ENCODE measurements around the gene GRAMD2B.
"Not testable (repeated sequence)": the region's sequence is repeated elsewhere in the genome, so short reads cannot be mapped to it uniquely, and the experiment has no call there.

Gene GRAMD2B

DNA sequence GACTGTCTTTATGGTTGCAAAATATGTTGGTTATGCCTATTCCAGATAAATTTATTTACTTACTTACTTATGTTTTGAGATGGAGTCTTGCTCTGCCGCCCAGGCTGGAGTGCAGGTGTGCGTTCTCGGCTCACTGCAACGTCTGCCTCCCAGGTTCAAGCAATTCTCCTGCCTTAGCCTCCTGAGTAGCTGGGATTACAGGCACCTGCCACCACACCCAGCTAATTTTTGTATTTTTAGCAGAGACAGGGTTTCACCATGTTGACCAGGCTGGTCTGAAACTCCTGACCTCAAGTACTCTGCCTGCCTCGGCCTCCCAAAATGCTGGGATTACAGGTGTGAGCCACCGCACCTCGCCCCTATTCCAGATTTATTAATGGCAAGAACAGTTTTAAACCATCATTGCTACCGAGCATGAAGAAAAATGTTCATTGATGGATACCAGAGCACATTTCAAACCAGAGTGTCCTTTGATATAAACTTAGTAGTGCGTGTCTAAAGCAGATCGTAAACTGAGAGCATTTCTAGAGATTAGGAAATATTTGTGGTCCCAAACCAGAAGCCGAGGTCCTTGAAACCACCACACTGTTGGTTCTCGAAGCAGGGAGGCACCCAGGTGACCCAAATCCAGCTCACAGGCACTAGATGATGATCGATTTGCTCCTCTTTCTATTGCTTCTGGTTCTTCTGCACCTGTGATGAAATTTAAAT, 85.2 kb downstream of the GRAMD2B start:
- in situ Hi-C loops (cut with MboI; ENCODE audit: low sequenced_read_pairs) = no loop called here

DNA sequence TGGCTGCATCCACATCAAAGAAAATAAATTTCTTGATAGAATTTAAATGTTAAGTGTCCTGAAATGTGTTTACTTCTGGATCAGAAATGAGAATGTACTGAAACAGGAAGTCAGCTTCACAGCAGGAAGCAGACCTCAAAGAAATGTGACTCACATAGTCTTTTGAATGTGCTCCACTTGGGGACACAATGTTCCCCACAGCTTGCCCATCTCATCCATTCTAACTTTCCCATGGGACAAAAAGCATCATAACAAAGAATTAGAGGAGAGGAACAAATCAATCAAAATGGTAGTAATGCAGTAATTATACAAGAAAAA, 85.7 kb downstream of the GRAMD2B start:
- in situ Hi-C loops (cut with MboI; ENCODE audit: low sequenced_read_pairs) = no loop called here

DNA sequence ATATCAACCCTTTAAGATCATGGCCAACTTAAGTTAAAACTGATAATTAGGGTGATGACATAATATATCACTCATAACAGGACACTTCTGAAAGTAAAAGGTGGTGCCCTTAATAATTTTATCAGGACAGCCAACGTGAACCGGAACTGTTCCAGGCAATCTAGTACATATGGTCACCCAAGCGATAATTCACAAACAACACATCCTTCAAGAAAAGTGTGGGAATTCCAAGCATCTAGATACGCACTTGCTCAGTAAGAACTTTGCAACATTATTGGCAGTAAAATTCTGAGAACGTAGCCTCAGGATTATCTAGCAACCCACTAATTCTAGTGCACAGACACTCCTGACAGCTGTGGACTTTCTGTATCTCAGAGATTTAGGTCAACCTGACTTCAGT, 86.1 kb downstream of the GRAMD2B start:
- in situ Hi-C loops (cut with MboI; ENCODE audit: low sequenced_read_pairs) = no loop called here

DNA sequence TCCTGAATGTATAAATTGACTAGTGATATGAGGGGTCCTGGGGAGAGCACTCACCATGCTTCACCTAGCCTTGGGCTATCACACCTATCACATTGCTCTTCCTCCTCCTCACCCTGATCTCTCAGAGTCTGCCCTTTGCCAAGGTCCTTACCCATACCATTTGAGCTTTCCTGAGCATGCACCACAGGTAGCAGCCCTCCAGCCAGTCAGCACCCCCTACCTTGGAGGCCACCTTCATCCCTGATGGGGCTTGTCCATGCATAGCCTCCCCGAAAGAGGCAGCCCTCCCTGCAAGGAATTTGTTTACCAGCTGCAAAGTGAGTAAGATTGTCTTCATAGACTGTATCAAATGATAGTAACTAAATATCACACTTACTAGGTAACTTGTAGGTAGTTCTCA, 88.8 kb downstream of the GRAMD2B start:
- in situ Hi-C loops (cut with MboI; ENCODE audit: low sequenced_read_pairs) = no loop called here

DNA sequence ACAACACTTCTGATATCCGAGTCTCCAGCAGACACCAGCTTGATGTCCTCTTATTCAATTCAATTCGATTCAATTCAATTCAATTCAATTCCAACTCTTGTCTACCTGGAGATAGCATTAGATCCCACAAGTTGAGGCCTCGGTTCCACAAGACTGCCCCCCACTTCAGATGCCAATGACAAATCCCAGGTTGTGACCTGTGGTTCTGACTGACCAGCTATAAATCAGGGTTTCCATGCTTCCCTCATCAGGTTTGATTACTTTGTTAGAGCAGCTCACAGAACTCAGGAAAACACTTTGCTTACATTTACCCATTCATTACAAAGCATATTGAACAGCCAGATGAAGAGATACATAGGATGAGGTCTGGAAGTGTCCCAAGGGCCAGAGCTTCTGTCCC, 89.2 kb downstream of the GRAMD2B start:
- in situ Hi-C loops (cut with MboI; ENCODE audit: low sequenced_read_pairs) = no loop called here

DNA sequence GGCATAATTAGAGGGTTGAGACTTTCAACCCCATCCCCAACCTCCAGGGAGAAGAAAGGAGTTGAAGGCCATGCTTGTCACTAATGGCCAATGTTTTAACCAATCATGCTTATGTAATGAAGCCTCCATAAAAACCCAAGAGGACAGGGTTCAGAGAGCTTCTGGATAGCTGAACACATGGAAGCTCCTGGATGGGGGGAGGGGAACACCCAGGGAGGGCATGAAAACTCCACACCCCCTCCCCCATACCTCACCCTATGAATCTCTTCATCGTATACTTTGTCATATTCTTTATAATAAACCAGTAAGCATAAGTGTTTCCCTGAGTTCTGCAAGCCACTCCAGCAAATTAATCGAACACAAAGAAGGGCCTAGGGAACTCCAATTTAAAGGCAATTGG, 90.1 kb downstream of the GRAMD2B start:
- in situ Hi-C loops (cut with MboI; ENCODE audit: low sequenced_read_pairs) = no loop called here

DNA sequence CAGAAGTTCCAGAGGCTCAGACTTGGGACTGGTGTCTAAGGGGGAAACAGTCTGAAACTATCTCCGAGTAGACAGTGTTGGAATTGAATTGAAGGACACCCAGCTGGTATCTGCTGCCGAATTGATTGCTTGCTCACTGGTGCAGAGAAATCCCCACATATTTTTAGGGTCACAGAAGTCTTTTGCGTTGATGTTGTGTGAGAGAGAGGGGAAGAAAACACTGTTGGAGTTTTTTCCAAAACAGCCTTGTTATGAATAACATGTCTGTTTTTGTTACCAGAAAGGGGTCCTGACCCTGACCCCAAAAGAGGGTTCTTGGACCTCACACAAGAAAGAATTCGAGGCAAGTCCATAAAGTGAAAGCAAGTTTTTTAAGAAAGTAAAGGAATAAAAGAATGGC, 90.5 kb downstream of the GRAMD2B start:
- in situ Hi-C loops (cut with MboI; ENCODE audit: low sequenced_read_pairs) = no loop called here

DNA sequence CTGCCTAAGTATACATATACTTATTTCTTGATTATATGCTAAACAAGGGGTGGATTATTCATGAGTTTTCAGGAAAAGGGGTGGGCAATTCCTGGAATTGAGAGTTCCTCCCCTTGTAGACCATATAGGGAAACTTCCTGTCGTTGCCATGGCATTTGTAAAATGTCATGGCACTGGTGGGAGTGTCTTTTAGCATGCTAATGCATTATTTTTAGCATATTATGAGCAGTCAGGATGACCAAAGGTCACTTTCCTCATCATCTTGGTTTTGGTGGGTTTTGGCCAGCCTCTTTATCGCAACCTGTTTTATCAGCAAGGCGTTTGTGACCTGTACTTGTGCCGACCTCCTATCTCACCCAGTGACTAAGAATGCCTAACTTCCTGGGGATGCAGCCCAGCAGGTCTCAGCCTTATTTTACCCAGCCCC, 90.9 kb downstream of the GRAMD2B start:
- in situ Hi-C loops (cut with MboI; ENCODE audit: low sequenced_read_pairs) = no loop called here

DNA sequence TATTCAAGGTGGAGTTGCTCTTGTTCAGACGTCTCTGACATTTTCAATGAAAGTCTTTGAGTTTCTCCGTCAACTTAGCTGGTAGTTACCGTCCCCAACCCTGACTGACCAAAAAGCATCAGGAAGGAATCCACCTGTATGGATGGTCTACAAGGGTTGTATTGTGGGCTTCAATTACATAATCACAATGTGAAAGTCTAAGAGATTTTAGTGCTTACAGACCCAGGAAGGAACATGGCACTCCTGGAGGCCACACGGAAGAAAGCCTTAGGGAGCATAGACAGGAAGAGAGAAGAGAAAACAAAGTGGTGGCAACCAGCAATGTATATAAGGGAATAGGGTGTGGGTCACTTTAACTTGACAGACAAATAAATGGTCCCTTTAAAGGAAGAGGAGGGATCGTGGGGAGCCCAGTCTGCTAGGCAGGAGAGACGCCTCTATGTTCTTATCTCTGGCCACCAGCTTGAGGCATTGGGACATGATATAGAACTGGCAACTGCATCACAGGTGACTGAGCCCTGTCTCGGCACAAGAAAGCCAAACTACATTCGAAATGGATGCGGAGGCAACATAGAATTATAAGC, 91.4 kb downstream of the GRAMD2B start:
- in situ Hi-C loops (cut with MboI; ENCODE audit: low sequenced_read_pairs) = no loop called here

DNA sequence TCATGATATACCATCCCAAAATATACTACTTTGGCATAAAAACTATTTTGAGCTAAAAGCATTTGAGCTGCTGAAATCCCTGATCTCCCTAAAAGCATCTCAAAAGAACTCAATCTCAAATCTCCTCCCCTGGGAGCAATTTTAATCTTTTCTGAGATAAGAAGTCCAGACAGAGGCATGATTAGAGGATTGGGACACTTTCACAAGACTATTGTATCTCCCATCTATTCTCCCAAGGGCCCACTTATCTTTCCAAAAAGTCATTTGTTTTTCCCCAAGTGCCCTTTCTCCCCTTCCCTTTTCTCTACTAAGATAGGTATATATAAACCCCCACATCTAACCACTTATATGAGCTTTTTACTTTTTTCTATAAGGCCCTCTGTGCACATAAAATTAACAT, 92.1 kb downstream of the GRAMD2B start:
- in situ Hi-C loops (cut with MboI; ENCODE audit: low sequenced_read_pairs) = no loop called here

DNA sequence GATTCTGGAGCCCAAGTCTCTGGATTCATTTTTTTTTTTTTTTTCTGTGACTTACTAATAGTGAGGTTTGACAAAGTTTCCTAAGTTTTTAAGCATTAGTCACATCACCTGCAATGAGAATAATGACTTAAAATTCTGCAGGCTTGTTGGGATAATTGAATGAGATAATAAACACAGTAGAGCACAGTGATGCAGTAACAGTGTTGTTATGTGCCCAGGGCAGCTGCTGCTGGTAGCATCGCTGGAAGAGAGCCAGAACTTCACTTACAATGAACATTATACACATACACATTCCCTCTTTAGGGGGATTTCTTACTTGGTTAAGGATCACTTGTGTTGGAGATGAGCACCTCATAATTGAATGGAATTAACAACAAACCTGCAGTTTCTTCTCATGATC, 92.9 kb downstream of the GRAMD2B start:
- in situ Hi-C loops (cut with MboI; ENCODE audit: low sequenced_read_pairs) = no loop called here

DNA sequence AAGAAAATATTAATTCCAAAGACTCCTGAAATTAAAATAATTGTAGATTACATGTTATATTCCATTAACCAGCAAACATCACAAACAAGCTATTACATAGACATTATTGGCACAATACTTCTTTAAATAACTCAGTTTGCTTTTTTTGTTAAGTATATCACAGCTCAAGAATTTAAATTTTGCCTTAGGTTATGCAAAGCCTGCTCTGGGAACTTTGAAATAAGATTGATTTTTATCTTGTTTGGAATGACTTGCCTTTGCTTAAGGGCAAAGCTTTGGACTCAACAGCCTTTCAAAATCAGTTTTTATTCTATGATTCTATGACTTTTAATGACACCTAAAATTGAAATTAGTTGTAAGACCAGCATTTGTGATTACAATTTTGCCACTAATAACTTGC, 93.6 kb downstream of the GRAMD2B start:
- in situ Hi-C loops (cut with MboI; ENCODE audit: low sequenced_read_pairs) = no loop called here

DNA sequence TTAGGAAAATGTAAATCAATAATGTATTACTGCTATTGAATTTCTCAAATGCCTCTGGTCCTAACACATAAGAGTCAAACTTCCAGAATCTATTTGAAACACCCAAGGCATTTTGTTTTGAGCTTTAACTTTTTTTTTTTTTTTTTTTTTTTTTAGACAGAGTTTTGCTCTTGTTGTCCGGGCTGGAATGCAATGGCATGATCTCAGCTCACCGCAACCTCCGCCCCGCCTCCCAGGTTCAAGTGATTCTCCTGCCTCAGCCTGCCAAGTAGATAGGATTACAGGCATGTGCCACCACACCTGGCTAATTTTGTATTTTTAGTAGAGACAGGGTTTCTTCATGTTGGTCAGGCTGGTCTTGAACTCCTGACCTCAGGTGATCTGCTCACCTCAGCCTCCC, 96.0 kb downstream of the GRAMD2B start:
- in situ Hi-C loops (cut with MboI; ENCODE audit: low sequenced_read_pairs) = not testable (repeated sequence)

DNA sequence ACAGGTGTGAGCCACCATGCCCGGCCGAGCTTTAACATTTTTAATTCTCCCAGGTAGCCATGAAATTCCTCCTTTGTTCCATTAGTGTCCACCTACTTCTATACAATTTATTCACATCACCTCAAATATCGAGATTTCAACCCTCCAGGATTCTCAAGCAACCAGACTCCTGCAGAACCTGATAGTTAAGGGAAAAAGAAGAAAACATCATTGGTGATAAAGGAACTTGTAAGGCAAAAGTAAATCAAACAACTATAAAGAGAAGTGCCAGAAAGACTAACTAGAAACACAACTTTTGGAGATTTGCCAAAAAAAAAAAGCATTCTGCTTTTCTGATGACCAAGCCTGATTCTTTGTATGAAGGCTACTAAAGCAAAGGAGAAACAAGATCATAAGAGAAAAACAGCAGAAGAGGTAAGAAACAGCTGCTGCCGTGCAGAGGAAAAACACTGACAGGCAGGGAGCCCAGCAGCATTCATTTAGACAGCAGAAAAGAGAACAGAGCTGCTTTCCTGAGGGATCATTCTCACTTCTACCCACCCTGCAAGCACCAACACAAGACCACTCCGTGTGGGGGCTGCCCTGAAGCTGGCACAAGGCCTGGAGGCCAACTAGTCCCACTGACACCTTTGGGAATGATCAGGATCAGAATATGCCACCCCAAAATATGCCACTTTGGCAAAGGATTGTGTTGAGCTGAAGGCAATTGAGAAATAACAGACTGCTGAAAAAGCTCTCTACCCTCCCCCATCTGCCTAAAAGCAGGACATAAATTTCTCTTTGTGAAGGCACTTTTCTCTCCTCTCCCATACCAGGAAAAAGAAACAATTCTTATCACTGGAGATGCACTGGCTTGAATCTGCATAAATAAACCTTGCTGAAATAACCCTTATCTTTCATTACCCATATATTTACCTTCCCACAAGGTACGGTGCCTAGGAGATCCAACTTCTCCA, 96.7 kb downstream of the GRAMD2B start:
- in situ Hi-C loops (cut with MboI; ENCODE audit: low sequenced_read_pairs) = no loop called here

DNA sequence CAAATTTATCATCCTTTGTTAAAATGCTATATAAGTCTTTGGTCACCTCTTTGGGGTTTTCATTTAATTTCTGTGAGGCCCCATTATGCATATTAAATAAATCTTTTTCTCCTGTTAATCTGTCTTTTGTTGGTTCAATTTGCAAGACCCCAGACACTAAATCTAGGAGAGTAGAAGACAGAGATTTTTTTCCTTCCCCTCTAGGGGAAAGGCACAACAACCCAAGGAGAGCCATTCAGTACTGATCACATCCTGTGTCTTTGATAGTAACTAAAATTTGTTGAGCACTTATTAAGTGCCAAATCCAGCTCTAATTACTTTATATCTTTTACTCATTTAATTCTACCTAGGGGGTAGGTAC, 97.4 kb downstream of the GRAMD2B start:
- in situ Hi-C loops (cut with MboI; ENCODE audit: low sequenced_read_pairs) = no loop called here

DNA sequence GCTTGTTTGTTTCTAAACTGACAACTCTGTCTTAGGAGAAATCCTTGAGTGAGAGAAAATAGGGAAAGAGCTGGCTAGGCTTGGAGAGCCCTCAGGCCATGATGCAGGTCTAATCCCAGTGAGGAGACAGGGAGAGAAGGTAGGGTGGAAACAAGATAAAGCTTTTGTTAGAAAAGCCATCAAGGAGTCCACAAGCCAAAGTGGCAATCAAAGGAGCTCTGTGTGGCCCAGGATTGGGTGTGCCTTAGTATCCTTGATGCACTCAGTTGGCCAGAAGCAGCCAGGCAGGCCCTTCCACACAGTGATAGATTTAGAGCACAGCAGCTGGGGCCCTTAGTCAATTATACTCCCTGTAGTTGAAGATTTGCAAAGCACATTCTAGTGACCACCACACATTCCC, 97.9 kb downstream of the GRAMD2B start:
- in situ Hi-C loops (cut with MboI; ENCODE audit: low sequenced_read_pairs) = no loop called here

DNA sequence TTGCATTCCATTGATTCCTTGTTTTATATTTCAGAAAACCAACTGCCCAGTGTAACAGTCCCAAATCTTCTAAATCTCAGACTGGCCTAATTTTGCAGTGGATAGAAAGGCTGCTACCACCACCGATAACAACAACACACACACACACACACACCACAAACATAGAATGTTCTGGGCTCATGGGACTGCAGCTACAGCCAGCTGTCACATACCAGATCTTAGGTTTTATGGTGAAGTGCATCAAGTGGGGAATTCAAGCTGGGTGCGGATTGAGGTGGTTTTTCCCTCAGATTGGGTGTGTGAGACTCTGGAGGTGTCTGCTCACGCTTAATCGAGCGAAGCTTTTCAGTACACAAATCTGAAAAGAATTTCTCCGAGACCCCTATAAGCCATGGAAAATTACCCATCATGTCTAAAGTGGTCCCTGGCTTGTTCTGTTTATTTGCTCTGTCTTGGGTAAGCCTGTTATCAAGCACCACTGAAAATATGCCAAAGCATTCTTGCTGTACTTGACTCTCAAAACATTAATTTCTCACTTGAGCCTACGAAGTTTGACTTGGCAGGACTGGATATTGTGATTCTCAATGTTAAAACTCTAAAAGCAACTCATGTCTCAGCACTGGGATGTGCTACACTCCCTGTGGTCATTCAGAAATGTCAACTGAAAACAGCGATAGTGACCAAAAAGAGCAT, 100.8 kb downstream of the GRAMD2B start:
- in situ Hi-C loops (cut with MboI; ENCODE audit: low sequenced_read_pairs) = no loop called here

DNA sequence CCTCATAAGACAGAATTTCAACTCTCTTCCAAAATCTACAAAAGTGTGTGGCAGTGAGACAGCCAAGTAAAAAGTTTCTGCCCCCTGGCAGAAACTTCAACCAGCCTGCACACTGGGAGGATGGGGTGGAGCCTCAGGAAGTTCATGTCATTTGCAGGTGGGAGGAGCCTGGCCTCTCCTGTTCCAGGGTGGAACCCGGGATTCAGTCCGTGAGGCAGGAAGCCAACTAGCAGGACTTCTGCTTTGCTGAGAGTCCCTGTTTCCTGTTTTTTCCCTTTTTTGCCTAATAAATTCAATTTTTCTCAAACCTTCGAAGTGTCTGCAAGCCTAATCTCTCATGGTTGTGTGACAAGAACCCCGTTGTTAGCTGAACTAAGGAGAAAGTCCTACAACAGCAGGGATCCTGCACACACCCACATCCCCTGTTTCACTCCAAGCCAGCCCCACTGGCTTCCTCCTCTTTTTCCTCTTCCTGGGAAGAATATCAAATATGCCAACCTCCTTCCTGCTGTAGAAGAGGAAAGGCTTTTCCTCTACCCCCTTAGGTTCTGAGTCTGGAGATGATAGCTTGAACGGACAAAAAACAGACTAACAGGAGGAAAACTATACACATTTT, 102.5 kb downstream of the GRAMD2B start:
- in situ Hi-C loops (cut with MboI; ENCODE audit: low sequenced_read_pairs) = loop anchor here (25.0 kb wide), 1 partner anchor 188 kb away; no protein-coding TSS in a partner anchor

DNA sequence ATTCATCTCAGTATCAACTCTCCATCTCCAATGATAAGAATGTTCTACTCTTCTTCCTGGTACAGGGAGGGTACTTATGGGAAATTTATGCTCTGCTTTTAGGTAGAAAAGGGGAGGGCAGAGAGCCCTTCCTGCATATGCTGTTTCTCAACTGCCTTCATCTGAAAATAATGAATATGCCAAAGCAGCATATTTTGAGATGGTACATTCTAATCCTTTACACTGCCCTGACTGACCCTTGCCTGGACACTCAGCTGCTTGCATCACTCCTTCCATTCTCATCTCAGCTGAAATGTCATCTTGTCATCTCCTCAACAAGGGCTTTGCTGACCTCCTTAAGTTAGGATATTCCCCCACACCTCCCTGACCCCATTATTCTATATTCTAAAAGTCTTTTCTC, 103.3 kb downstream of the GRAMD2B start:
- in situ Hi-C loops (cut with MboI; ENCODE audit: low sequenced_read_pairs) = loop anchor here (25.0 kb wide), 1 partner anchor 189 kb away; no protein-coding TSS in a partner anchor

DNA sequence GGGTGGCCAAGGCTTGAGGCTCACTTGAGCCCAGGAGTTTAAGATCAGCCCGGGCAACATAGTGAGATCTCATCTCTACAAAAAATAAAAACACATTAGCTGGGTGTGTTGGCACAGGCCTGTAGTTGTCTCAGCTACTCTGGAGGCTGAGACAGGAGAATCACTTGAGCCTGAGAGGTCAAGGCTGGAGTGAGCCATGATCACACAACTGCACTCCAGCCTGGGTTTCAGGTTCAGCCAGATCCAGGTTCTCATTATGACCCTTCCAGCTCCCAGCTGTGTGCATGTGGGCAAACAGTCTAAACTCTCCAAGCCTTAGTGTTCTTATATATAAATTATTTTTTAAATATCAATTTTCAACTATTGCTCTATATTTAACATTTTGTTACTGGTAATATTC, 103.9 kb downstream of the GRAMD2B start:
- in situ Hi-C loops (cut with MboI; ENCODE audit: low sequenced_read_pairs) = loop anchor here (25.0 kb wide), 1 partner anchor 190 kb away; no protein-coding TSS in a partner anchor

DNA sequence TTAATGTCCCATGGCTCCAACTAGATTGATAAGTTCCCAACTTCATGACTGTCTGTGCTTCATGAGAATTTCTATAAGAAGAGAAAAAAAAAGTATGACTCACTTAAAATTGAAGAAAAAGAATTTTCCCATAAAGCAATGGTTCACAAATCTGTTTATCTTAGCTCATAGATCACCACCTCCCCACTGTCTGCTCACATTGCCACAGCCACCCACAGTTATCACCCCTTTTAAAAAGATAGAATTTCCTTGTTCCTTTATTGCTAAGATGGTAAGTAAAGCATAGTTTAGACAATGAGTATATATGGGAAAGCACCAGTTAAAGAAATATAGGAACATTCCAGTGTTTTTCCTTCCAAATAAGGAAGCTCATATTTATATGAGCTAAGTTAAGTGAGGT, 104.7 kb downstream of the GRAMD2B start:
- in situ Hi-C loops (cut with MboI; ENCODE audit: low sequenced_read_pairs) = loop anchor here (25.0 kb wide), 1 partner anchor 191 kb away; no protein-coding TSS in a partner anchor

Data from HL-60/S4 treated with retinoic acid at 250 ng/mL for 4 days and 3 days (cell line).